H9 (cell line): ENCODE measurements around the gene CYP8B1. TPM values are rescaled to one million over a fixed set of nuclear protein-coding genes. Genes with fewer than 3 reads are reported as not detected.
A peak's percentile ranks its signal among the peaks of the same experiment; 100 is the strongest.

Source experiments
- DNase-seq: peaks from one replicate; pipeline ENCODE4 v3.0.0-alpha.2; 2017
- H2AFZ ChIP-seq: one replicate; pipeline ENCODE4 v1.6.1; 2013; ENCODE audit warnings: mild to moderate bottlenecking, low read length, control low read depth, moderate library complexity
- H2AK5ac ChIP-seq: 2 replicates; pipeline ENCODE4 v1.6.1; 2013; ENCODE audit warnings: low read length, control low read depth, mixed read lengths; ENCODE audit not compliant: insufficient read length
- H2BK120ac ChIP-seq: one replicate; pipeline ENCODE4 v1.6.1; 2013; ENCODE audit warnings: low read depth, mild to moderate bottlenecking, low read length, control low read depth, inconsistent platforms; ENCODE audit not compliant: poor library complexity, severe bottlenecking
- H2BK12ac ChIP-seq: 2 replicates; pipeline ENCODE4 v1.6.1; 2013; ENCODE audit warnings: low read length, control low read depth, mixed read lengths, low read depth; ENCODE audit not compliant: insufficient read length
- H2BK15ac ChIP-seq: 2 replicates; pipeline ENCODE4 v1.6.1; 2013; ENCODE audit warnings: low read depth, low read length, control low read depth
- H2BK20ac ChIP-seq: one replicate; pipeline ENCODE4 v1.6.1; 2013; ENCODE audit warnings: low read depth, mild to moderate bottlenecking, low read length, control low read depth, inconsistent platforms; ENCODE audit not compliant: poor library complexity, severe bottlenecking
- H2BK5ac ChIP-seq: 2 replicates; pipeline ENCODE4 v1.6.1; 2013; ENCODE audit warnings: low read length, control low read depth, mixed read lengths; ENCODE audit not compliant: insufficient read length
- H3K14ac ChIP-seq: 2 replicates; pipeline ENCODE4 v1.6.1; 2013; ENCODE audit warnings: low read length, control low read depth; ENCODE audit not compliant: insufficient read depth
- H3K18ac ChIP-seq: 2 replicates; pipeline ENCODE4 v1.6.1; 2013; ENCODE audit warnings: low read depth, mild to moderate bottlenecking, mixed read lengths, low read length, control low read depth; ENCODE audit not compliant: insufficient read length
- H3K23ac ChIP-seq: 2 replicates; pipeline ENCODE4 v1.6.1; 2013; ENCODE audit warnings: low read length, control low read depth, mixed read lengths, low read depth; ENCODE audit not compliant: insufficient read length
- H3K23me2 ChIP-seq: 2 replicates; pipeline ENCODE4 v1.6.1; 2013; ENCODE audit warnings: low read depth, mild to moderate bottlenecking, mixed read lengths, low read length, control low read depth; ENCODE audit not compliant: insufficient read length, poor library complexity, severe bottlenecking
- H3K27ac ChIP-seq: 2 replicates; pipeline ENCODE4 v1.5.1; 2013; ENCODE audit warnings: low read length, control low read depth, mixed read lengths, low read depth; ENCODE audit not compliant: insufficient read length
- H3K27me3 ChIP-seq: 2 replicates; pipeline ENCODE4 v1.6.1; 2013; ENCODE audit warnings: low read length, control low read depth, inconsistent platforms; ENCODE audit not compliant: insufficient read depth
- H3K4ac ChIP-seq: 2 replicates; pipeline ENCODE4 v1.6.1; 2013; ENCODE audit warnings: low read depth, mild to moderate bottlenecking, control low read depth, inconsistent platforms, low read length, moderate library complexity
- H3K4me1 ChIP-seq: 2 replicates; pipeline ENCODE4 v1.6.1; 2013; ENCODE audit warnings: low read length, control low read depth, inconsistent platforms; ENCODE audit not compliant: insufficient read depth
- H3K4me2 ChIP-seq: 2 replicates; pipeline ENCODE4 v1.6.1; 2013; ENCODE audit warnings: low read length, control low read depth, mixed read lengths; ENCODE audit not compliant: insufficient read length, insufficient read depth
- H3K56ac ChIP-seq: 2 replicates; pipeline ENCODE4 v1.6.1; 2013; ENCODE audit warnings: low read depth, mild to moderate bottlenecking, mixed read lengths, low read length, control low read depth; ENCODE audit not compliant: insufficient read length
- H3K79me1 ChIP-seq: 2 replicates; pipeline ENCODE4 v1.6.1; 2013; ENCODE audit warnings: low read depth, mild to moderate bottlenecking, moderate library complexity, low read length, control low read depth, inconsistent platforms; ENCODE audit not compliant: insufficient read depth, poor library complexity, severe bottlenecking
- H3K79me2 ChIP-seq: 2 replicates; pipeline ENCODE4 v1.6.1; 2013; ENCODE audit warnings: low read length, control low read depth, inconsistent platforms; ENCODE audit not compliant: insufficient read depth
- H3K9ac ChIP-seq: 2 replicates; pipeline ENCODE4 v1.6.1; 2013; ENCODE audit warnings: low read length, control low read depth, mixed read lengths; ENCODE audit not compliant: insufficient read length; ENCODE audit errors: extremely low read depth
- H3K9me3 ChIP-seq: one replicate; pipeline ENCODE4 v1.6.1; 2013; ENCODE audit warnings: low read depth, low read length, inconsistent platforms; ENCODE audit not compliant: control insufficient read depth
- H3T11ph ChIP-seq: one replicate; pipeline ENCODE4 v1.6.1; 2013; ENCODE audit warnings: mild to moderate bottlenecking, low read length, control low read depth, inconsistent platforms
- H4K20me1 ChIP-seq: one replicate; pipeline ENCODE4 v1.6.1; 2013; ENCODE audit not compliant: control insufficient read depth, insufficient read length, insufficient read depth
- H4K5ac ChIP-seq: 2 replicates; pipeline ENCODE4 v1.6.1; 2013; ENCODE audit warnings: low read depth, mild to moderate bottlenecking, mixed read lengths, low read length, control low read depth; ENCODE audit not compliant: insufficient read length
- H4K8ac ChIP-seq: replicated peaks from 2 replicates; pipeline ENCODE4 v1.6.1; 2013; ENCODE audit warnings: low read length, control low read depth, mixed read lengths, low read depth; ENCODE audit not compliant: insufficient read length
- H4K91ac ChIP-seq: 2 replicates; pipeline ENCODE4 v1.6.1; 2013; ENCODE audit warnings: low read depth, mild to moderate bottlenecking, moderate library complexity, mixed read lengths, low read length, control low read depth; ENCODE audit not compliant: insufficient read length
- H3K27ac Mint-ChIP-seq, 3 experiments: 2 replicates in 2 of 3; 3 replicates in 1 of 3; pipeline ENCODE4 v1.8.0; 2020 to 2021; ENCODE audit warnings: mixed read lengths in 3 of 3, mild to moderate bottlenecking in 1 of 3, moderate library complexity in 1 of 3
- H3K27me3 Mint-ChIP-seq: 2 replicates; pipeline ENCODE4 v1.8.0; 2021; ENCODE audit warnings: low read depth, mild to moderate bottlenecking, moderate library complexity, mixed read lengths
- H3K36me3 Mint-ChIP-seq, 3 experiments: 2 replicates in 2 of 3; 3 replicates in 1 of 3; pipeline ENCODE4 v1.8.0; 2020 to 2021; ENCODE audit warnings: low read depth in 3 of 3, mixed read lengths in 3 of 3; ENCODE audit not compliant: insufficient read depth in 1 of 3
- H3K4me1 Mint-ChIP-seq, 2 experiments: 2 replicates each; pipeline ENCODE4 v1.8.0; 2020; ENCODE audit warnings: mixed read lengths in 2 of 2
- H3K4me3 Mint-ChIP-seq, 2 experiments: 2 replicates in 1 of 2; 3 replicates in 1 of 2; pipeline ENCODE4 v1.8.0; 2020 to 2021; ENCODE audit warnings: mild to moderate bottlenecking in 2 of 2, mixed read lengths in 2 of 2, moderate library complexity in 1 of 2
- H3K9me3 Mint-ChIP-seq, 2 experiments: 2 replicates in 1 of 2; 3 replicates in 1 of 2; pipeline ENCODE4 v1.8.0; 2020; ENCODE audit warnings: mild to moderate bottlenecking in 2 of 2, mixed read lengths in 2 of 2, moderate library complexity in 1 of 2
- CTCF ChIP-seq: fragments of 200-600 bp; sonication (generic); conservative IDR thresholded peaks from 3 replicates; pipeline ENCODE4 v1.8.0; 2021; ENCODE audit warnings: antibody characterized with exemption, mild to moderate bottlenecking
- WGBS: extraction: QIAGEN DNeasy Blood & Tissue Kit; methylation state at CpG from one replicate; pipeline ENCODE4 v1.1.7; 2013; ENCODE audit warnings: missing lambda C conversion rate, low lambda C conversion rate, mixed read lengths; ENCODE audit not compliant: insufficient read length; ENCODE audit errors: extremely low coverage; 5-methylcytosine and 5-hydroxymethylcytosine counted together
- total RNA-seq: library from RNA; stranded (reverse); gene quantifications from 2 replicates; pipeline ENCODE4 v1.2.1, GENCODE V29; 2021

CYP8B1 gene
- total RNA-seq, 1 experiment from 2014 or later, result not detected

GRCh38 chr3:42851228-42851834 is 24.3 kb downstream of the CYP8B1 start:
- Mint-ChIP-seq H3K36me3 (no peaks in the 10 kb centered on the region), H3K4me1 (peaks cover 12% of the 10 kb centered on the region in 2 experiments), H3K4me3 (no peak overlapping the region), H3K27ac (no peak overlapping the region; a peak in 1 of 7 replicates), H3K9me3 (no peaks in the 10 kb centered on the region), H3K27me3 (peaks cover 3% of the 10 kb centered on the region; the same call in 1 of the 2 replicates)
- Histone ChIP-seq H3K79me2 (no peaks in the 10 kb centered on the region; the same call in 1 of the 2 replicates), H2BK5ac (no peak overlapping the region), H3K9ac (no peak overlapping the region), H3K23ac (no peak overlapping the region), H4K20me1 (no peaks in the 10 kb centered on the region), H3K79me1 (no peaks in the 10 kb centered on the region), H3K18ac (no peak overlapping the region), H3K4me2 (no peak overlapping the region), H2BK15ac (no peak overlapping the region), H3K4ac (no peak overlapping the region), H2BK120ac (no peak overlapping the region), H3K56ac (no peak overlapping the region), H3K4me1 (no peaks in the 10 kb centered on the region), H4K5ac (no peak overlapping the region), H4K8ac (no peak overlapping the region), H2AK5ac (no peak overlapping the region), H4K91ac (no peak overlapping the region), H3T11ph (no peak overlapping the region), H3K27ac (no peak overlapping the region), H2BK20ac (no peak overlapping the region), H3K9me3 (no peaks in the 10 kb centered on the region), H3K14ac (no peak overlapping the region), H2AFZ (no peak overlapping the region), H3K23me2 (no peaks in the 10 kb centered on the region), H3K27me3 (no peaks in the 10 kb centered on the region), H2BK12ac (no peak overlapping the region)
- TF ChIP-seq CTCF, result no peak
- peak; percentile 9 for DNase-seq
- WGBS, result no CpG with 5 or more reads among the region's 6 CpGs
